ENCODE measurements around the gene COP1. TPM values are rescaled to one million over a fixed set of nuclear protein-coding genes. Genes with fewer than 3 reads are reported as not detected.

The COP1 gene
- total RNA-seq, 1 donor from 2014 or later = 70.0 TPM

DNA sequence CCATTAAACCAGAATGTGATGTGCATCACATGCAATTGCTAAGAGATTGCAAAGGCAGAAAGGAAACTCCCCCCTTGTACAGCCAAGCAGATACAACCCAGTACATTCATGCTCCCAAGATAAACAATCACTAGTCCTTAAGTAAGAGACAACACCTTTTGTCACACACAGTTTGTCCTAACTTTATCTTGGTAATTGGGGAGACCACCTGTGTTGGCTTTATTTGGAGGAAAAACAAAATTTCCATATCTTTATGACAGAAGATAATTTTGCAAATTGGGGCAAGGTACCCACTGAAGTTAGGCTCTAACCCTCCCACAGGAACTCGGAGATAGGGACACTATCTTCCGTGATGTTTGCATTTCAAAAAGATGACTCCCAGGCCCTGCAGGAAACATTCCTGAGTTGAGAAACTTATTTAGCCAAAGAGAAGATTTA is 288.7 kb downstream of the COP1 start:
- FAIRE-seq = no peak
- TF ChIP-seq CTCF (IDR thresholded peaks at IDR 0.05; ENCODE audit: insufficient read depth, low read length, severe bottlenecking) = no peak
- H3K4me3 ChIP-seq (ENCODE audit: low read depth, low read length) = no peak overlapping the region
- no peaks in the 10 kb centered on the region for H3K36me3 ChIP-seq (ENCODE audit: control insufficient read depth, insufficient read depth, low read length)
- no peak for DNase-seq (ENCODE audit: low read depth)
- H3K27me3 ChIP-seq (ENCODE audit: control insufficient read depth, insufficient read depth, low read length) = no peaks in the 10 kb centered on the region

GRCh38 chr1:175914115-175914514 is 293.0 kb downstream of the COP1 start:
- H3K4me3 ChIP-seq (ENCODE audit: low read depth, low read length) = no peak overlapping the region
- H3K27me3 ChIP-seq (ENCODE audit: control insufficient read depth, insufficient read depth, low read length) = no peaks in the 10 kb centered on the region
- no peak for FAIRE-seq
- TF ChIP-seq CTCF (IDR thresholded peaks at IDR 0.05; ENCODE audit: insufficient read depth, low read length, severe bottlenecking) = no peak
- no peaks in the 10 kb centered on the region for H3K36me3 ChIP-seq (ENCODE audit: control insufficient read depth, insufficient read depth, low read length)
- no peak for DNase-seq (ENCODE audit: low read depth)

DNA sequence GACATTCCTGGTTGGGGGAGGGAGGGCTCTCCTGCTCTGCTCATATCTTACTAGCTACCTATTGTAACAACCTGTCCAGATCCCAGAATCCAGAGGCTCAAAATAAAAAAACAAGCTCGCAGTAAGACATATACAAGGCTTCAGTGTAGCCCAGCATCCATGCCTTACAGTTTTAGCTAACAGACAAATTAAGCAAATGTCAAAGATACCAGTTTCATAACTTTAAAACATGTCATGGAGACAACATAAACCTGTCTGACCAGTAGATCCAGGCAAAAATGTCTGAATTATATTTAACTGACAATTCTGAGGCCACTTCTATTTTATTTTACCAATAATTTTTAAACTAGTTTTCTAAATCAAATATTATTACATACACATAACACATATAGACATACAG is 295.9 kb downstream of the COP1 start:
- DNase-seq (ENCODE audit: low read depth) (no peak), FAIRE-seq (no peak)
- no peak for TF ChIP-seq CTCF (IDR thresholded peaks at IDR 0.05; ENCODE audit: insufficient read depth, low read length, severe bottlenecking)
- Histone ChIP-seq H3K36me3 (ENCODE audit: control insufficient read depth, insufficient read depth, low read length) (no peaks in the 10 kb centered on the region), H3K27me3 (ENCODE audit: control insufficient read depth, insufficient read depth, low read length) (no peaks in the 10 kb centered on the region), H3K4me3 (ENCODE audit: low read depth, low read length) (no peak overlapping the region)

DNA sequence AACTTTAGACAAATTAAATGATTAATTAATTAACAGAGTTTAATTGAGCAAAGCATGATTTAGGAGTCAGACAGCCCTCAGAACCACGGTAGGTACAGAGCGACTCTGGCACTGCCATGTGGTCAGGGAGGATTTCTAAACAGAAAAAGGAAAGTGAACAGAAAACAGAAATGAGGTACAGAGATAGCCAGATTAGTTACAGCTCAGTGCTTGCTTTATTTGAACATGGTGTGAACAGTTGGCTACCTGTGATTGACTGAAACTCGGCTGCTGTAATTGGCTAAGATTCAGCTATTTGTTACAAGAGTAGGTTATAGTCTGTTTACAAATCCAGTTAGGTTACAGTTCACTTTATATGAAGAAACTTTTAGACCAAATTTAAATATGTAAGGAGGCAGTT is 300.7 kb downstream of the COP1 start:
- no peak for DNase-seq (ENCODE audit: low read depth)
- TF ChIP-seq CTCF (IDR thresholded peaks at IDR 0.05; ENCODE audit: insufficient read depth, low read length, severe bottlenecking) = no peak
- Histone ChIP-seq H3K27me3 (ENCODE audit: control insufficient read depth, insufficient read depth, low read length) (no peaks in the 10 kb centered on the region), H3K4me3 (ENCODE audit: low read depth, low read length) (no peak overlapping the region), H3K36me3 (ENCODE audit: control insufficient read depth, insufficient read depth, low read length) (no peaks in the 10 kb centered on the region)
- FAIRE-seq = no peak

GRCh38 chr1:175904808-175905207 is 302.3 kb downstream of the COP1 start:
- FAIRE-seq (no peak), DNase-seq (ENCODE audit: low read depth) (no peak)
- no peak for TF ChIP-seq CTCF (IDR thresholded peaks at IDR 0.05; ENCODE audit: insufficient read depth, low read length, severe bottlenecking)
- Histone ChIP-seq H3K36me3 (ENCODE audit: control insufficient read depth, insufficient read depth, low read length) (no peaks in the 10 kb centered on the region), H3K27me3 (ENCODE audit: control insufficient read depth, insufficient read depth, low read length) (no peaks in the 10 kb centered on the region), H3K4me3 (ENCODE audit: low read depth, low read length) (no peak overlapping the region)

DNA sequence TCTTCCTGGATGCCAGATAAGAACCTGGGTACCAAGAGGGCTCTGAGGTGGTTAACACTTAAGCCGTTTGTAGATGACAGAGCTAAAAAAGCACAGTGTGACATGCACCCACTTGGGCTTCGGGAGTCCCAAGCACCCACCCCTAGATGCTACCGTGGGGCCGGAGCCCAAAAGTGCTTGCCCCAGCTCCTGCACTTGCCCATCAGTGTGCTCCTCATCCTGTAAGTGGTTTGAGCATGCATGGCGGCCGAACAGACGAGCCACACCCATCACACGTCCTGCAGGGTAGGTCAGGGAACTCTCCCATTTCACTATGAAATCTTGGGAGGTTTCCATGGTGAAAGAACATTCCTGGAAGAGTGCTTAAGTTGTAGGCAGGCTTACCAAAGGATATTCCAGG is 304.8 kb downstream of the COP1 start:
- DNase-seq (ENCODE audit: low read depth) (no peak), FAIRE-seq (no peak)
- H3K27me3 ChIP-seq (ENCODE audit: control insufficient read depth, insufficient read depth, low read length) = no peaks in the 10 kb centered on the region
- H3K4me3 ChIP-seq (ENCODE audit: low read depth, low read length) = no peak overlapping the region
- no peaks in the 10 kb centered on the region for H3K36me3 ChIP-seq (ENCODE audit: control insufficient read depth, insufficient read depth, low read length)
- no peak for TF ChIP-seq CTCF (IDR thresholded peaks at IDR 0.05; ENCODE audit: insufficient read depth, low read length, severe bottlenecking)
